Trophoblast cell (in vitro differentiated cells and primary cell): ENCODE results near the gene NONO.

Experiments
- DNase-seq, 2 donors: peaks; one replicate each; pipeline ENCODE4 v3.0.0-alpha.2; 2016
- H2AFZ ChIP-seq: 2 replicates; pipeline ENCODE4 v1.6.1; 2013; ENCODE audit warnings: low read length, moderate library complexity, mild to moderate bottlenecking; ENCODE audit not compliant: insufficient read depth, poor library complexity
- H2AK5ac ChIP-seq: 2 replicates; pipeline ENCODE4 v1.6.1; 2013; ENCODE audit warnings: mild to moderate bottlenecking, low read length
- H2BK120ac ChIP-seq: 2 replicates; pipeline ENCODE4 v1.6.1; 2013; ENCODE audit warnings: low read length, mild to moderate bottlenecking, moderate library complexity; ENCODE audit not compliant: insufficient read depth, poor library complexity
- H2BK12ac ChIP-seq: 2 replicates; pipeline ENCODE4 v1.6.1; 2013; ENCODE audit warnings: mild to moderate bottlenecking, low read length, moderate library complexity
- H2BK5ac ChIP-seq: 2 replicates; pipeline ENCODE4 v1.6.1; 2013; ENCODE audit warnings: low read length, low read depth, moderate library complexity, mild to moderate bottlenecking; ENCODE audit not compliant: poor library complexity
- H3K14ac ChIP-seq: 2 replicates; pipeline ENCODE4 v1.6.1; 2013; ENCODE audit warnings: mild to moderate bottlenecking, low read length
- H3K18ac ChIP-seq: 2 replicates; pipeline ENCODE4 v1.6.1; 2013; ENCODE audit warnings: mild to moderate bottlenecking, low read length
- H3K23ac ChIP-seq: 2 replicates; pipeline ENCODE4 v1.6.1; 2013; ENCODE audit warnings: low read length
- H3K27ac ChIP-seq: 2 replicates; pipeline ENCODE4 v1.5.1; 2013; ENCODE audit warnings: low read depth, mild to moderate bottlenecking, inconsistent platforms, low read length, moderate library complexity
- H3K27me3 ChIP-seq: 2 replicates; pipeline ENCODE4 v1.6.1; 2013; ENCODE audit warnings: inconsistent platforms, mild to moderate bottlenecking, low read length, moderate library complexity; ENCODE audit not compliant: insufficient read depth
- H3K36me3 ChIP-seq, 2 experiments: 1 replicate in 1 of 2; 2 replicates in 1 of 2; pipeline ENCODE4 v1.6.1; 2013; ENCODE audit warnings: low read length in 2 of 2, mild to moderate bottlenecking in 2 of 2, moderate library complexity in 1 of 2; ENCODE audit not compliant: insufficient read depth in 2 of 2, control insufficient read depth in 1 of 2
- H3K4ac ChIP-seq: 2 replicates; pipeline ENCODE4 v1.6.1; 2013; ENCODE audit warnings: low read depth, mild to moderate bottlenecking, low read length, moderate library complexity
- H3K4me1 ChIP-seq, 2 experiments: 1 replicate in 1 of 2; 2 replicates in 1 of 2; pipeline ENCODE4 v1.6.1; 2013; ENCODE audit warnings: low read length in 2 of 2, mild to moderate bottlenecking in 2 of 2, moderate library complexity in 1 of 2; ENCODE audit not compliant: insufficient read depth in 2 of 2, control insufficient read depth in 1 of 2
- H3K4me2 ChIP-seq: 2 replicates; pipeline ENCODE4 v1.6.1; 2013; ENCODE audit warnings: inconsistent platforms, mild to moderate bottlenecking, low read length, moderate library complexity
- H3K4me3 ChIP-seq: 2 replicates; pipeline ENCODE4 v1.5.1; 2013; ENCODE audit warnings: mild to moderate bottlenecking, low read depth, low read length, inconsistent platforms
- H3K79me1 ChIP-seq: one replicate; pipeline ENCODE4 v1.6.1; 2013; ENCODE audit warnings: low read length
- H3K79me2 ChIP-seq: 2 replicates; pipeline ENCODE4 v1.6.1; 2013; ENCODE audit warnings: low read length, mild to moderate bottlenecking; ENCODE audit not compliant: control insufficient read depth, insufficient read depth, poor library complexity
- H3K9ac ChIP-seq: 2 replicates; pipeline ENCODE4 v1.6.1; 2013; ENCODE audit warnings: mild to moderate bottlenecking, low read length
- H3K9me3 ChIP-seq: 2 replicates; pipeline ENCODE4 v1.6.1; 2013; ENCODE audit warnings: low read depth, mild to moderate bottlenecking, control low read depth, inconsistent platforms, low read length; ENCODE audit not compliant: insufficient read depth
- H4K12ac ChIP-seq: 2 replicates; pipeline ENCODE4 v1.6.1; 2013; ENCODE audit warnings: low read depth, mild to moderate bottlenecking, low read length, moderate library complexity
- H4K8ac ChIP-seq: 2 replicates; pipeline ENCODE4 v1.6.1; 2013; ENCODE audit warnings: low read depth, mild to moderate bottlenecking, low read length, moderate library complexity
- H4K91ac ChIP-seq: one replicate; pipeline ENCODE4 v1.6.1; 2013; ENCODE audit warnings: low read depth, mild to moderate bottlenecking, low read length, moderate library complexity
- WGBS: extraction: QIAGEN DNeasy Blood & Tissue Kit; methylation state at CpG from one replicate; pipeline ENCODE4 v1.1.7; 2013; ENCODE audit warnings: missing lambda C conversion rate; ENCODE audit not compliant: insufficient read length, insufficient coverage; ENCODE audit errors: extremely low coverage; 5-methylcytosine and 5-hydroxymethylcytosine counted together

The NONO gene

DNA sequence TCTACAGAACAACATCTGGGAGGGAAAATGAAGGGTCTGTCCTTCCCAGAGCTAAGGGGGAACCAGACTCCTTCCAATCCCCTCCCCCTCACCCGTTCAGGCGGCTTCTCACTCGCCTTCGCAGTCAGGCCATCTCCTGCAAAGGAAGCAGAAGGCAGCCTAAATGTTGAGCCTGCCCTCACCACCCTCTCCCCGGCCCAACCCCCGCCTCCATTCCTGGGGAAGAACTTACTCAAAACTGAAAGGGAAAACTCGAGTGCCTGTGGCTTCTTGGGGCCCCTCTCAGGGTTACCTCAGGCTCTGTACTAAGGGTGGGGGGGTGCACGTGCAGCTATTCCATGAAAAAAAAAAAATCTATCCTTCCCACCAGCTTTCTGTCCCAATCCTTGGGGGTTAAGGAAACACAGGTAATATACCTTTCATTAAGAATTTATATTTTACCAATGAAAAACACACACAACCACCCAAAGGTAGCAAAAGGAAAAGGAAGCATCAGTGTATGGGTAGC, 31.9 kb upstream of the NONO start:
- H3K36me3 ChIP-seq: peaks cover 38 to 41% of the 10 kb centered on the region in 2 experiments
- no peak overlapping the region for H2BK120ac ChIP-seq
- H2AK5ac ChIP-seq: no peak overlapping the region
- H3K79me1 ChIP-seq: peaks cover 9% of the 10 kb centered on the region
- no peak overlapping the region for H3K18ac ChIP-seq
- no peak overlapping the region for H4K8ac ChIP-seq
- no peaks in the 10 kb centered on the region for H3K9me3 ChIP-seq
- H3K4ac ChIP-seq: no peak overlapping the region
- H2BK5ac ChIP-seq: no peak overlapping the region
- no peak overlapping the region for H3K4me3 ChIP-seq
- H3K9ac ChIP-seq: no peak overlapping the region
- no peak overlapping the region for H3K14ac ChIP-seq
- H3K4me1 ChIP-seq: peaks cover 6 to 9% of the 10 kb centered on the region in 2 experiments
- DNase-seq: no peak
- H3K79me2 ChIP-seq: peaks cover 2% of the 10 kb centered on the region
- no peaks in the 10 kb centered on the region for H3K27me3 ChIP-seq
- no CpG with 5 or more reads among the region's 8 CpGs for WGBS
- no peak overlapping the region for H3K27ac ChIP-seq
- H2AFZ ChIP-seq: no peak overlapping the region
- no peak overlapping the region for H4K91ac ChIP-seq
- no peak overlapping the region for H2BK12ac ChIP-seq
- H3K4me2 ChIP-seq: peak overlapping the region; percentile 68
- no peak overlapping the region for H4K12ac ChIP-seq
- H3K23ac ChIP-seq: no peak overlapping the region

DNA sequence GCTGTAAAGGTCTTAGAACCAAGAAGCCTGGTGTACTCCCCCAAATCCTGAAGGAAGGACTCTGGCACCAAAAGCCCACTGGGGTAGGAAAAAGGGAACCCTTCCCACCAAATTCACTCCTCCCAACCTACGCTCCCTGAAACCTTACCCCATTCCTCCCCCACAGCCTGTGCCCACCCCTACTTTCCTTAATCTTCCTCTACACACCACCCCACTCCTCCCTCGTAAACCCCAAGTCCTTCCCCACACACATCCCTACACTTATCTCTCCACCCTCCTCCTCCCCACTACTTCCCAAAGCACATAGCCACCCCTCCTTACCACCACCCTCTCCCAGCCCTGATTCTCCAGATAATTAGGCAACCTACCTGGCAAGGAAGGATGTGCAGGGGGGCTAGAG, 31.2 kb upstream of the NONO start:
- Histone ChIP-seq H3K9ac (no peak overlapping the region), H3K4me2 (peak overlapping the region; percentile 68), H2AFZ (no peak overlapping the region), H3K4me1 (peaks cover 6 to 9% of the 10 kb centered on the region in 2 experiments), H4K12ac (no peak overlapping the region), H3K23ac (no peak overlapping the region), H3K14ac (no peak overlapping the region), H3K36me3 (peaks cover 36% of the 10 kb centered on the region in 2 experiments), H3K9me3 (no peaks in the 10 kb centered on the region), H3K27me3 (no peaks in the 10 kb centered on the region), H3K79me1 (peaks cover 9% of the 10 kb centered on the region), H2BK5ac (no peak overlapping the region), H3K27ac (no peak overlapping the region), H4K91ac (no peak overlapping the region), H3K4me3 (no peak overlapping the region), H3K18ac (no peak overlapping the region), H4K8ac (no peak overlapping the region), H2BK12ac (no peak overlapping the region), H3K4ac (no peak overlapping the region), H2BK120ac (no peak overlapping the region), H3K79me2 (peaks cover 2% of the 10 kb centered on the region), H2AK5ac (no peak overlapping the region)
- 100% methylated on average over 1 of the region's 2 CpGs for whole genome bisulfite sequencing
- DNase-seq: no peak

DNA sequence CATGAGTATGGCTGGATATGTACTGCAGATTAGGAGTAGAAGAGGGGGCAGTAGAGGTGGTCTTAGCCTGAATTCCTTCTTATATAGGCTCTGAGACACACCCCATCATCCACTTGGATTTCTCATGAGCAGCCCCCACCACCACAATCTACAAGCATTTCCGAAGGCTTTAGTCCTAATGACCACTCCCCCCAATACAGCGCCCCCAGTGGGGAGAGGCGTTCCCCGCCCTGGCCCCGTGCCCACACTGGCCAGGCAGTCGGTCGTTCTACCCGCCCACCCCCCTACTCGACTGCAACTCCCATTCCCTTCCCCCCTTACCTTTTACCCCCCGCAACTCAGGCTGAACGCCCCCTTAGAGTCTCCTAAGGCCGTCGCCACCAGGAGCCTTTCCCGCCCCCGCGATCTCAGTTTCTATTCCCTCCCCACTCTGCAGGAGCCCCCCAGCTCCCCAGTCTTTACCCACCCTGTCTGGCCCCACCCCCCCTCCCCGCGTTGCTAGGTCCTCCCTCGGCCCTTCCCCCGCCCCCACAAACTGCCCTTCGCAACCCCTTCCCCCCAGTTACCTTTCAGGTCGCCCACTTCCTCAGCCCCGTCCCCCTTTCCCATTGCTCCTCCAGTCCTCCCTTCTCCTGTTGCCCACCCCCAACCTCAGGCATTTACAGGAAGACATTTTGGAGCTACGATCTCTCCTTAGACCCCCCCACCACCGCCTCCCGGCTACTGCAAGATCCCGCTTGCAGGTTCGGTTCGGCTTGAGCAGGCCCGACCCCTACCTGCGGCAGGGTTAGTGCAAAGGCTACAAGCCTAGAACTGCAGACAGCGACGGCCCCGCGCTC, 30.0 kb upstream of the NONO start:
- Histone ChIP-seq H2BK5ac (peak overlapping the region; percentile 58), H3K23ac (no peak overlapping the region), H3K14ac (peak overlapping the region; percentile 72), H3K27ac (peak overlapping the region; percentile 32), H3K27me3 (no peaks in the 10 kb centered on the region), H3K36me3 (peaks cover 24% of the 10 kb centered on the region in 2 experiments), H2AK5ac (peak overlapping the region; percentile 15), H3K9ac (peak overlapping the region; percentile 80), H3K18ac (peak overlapping the region; percentile 22), H3K79me2 (peaks cover 2% of the 10 kb centered on the region), H3K9me3 (no peaks in the 10 kb centered on the region), H4K91ac (peak overlapping the region; percentile 77), H3K4me3 (peak overlapping the region; percentile 79), H4K8ac (peak overlapping the region; percentile 70), H3K4me1 (peaks cover 6 to 9% of the 10 kb centered on the region in 2 experiments), H3K79me1 (peaks cover 9% of the 10 kb centered on the region), H3K4ac (peak overlapping the region; percentile 53), H2BK120ac (peak overlapping the region; percentile 30), H2AFZ (peak overlapping the region; percentile 61), H3K4me2 (peak overlapping the region; percentile 68), H4K12ac (peak overlapping the region; percentile 39), H2BK12ac (no peak overlapping the region)
- DNase-seq: peak in 1 of 2 donors; percentile 21
- WGBS: no CpG with 5 or more reads among the region's 35 CpGs

DNA sequence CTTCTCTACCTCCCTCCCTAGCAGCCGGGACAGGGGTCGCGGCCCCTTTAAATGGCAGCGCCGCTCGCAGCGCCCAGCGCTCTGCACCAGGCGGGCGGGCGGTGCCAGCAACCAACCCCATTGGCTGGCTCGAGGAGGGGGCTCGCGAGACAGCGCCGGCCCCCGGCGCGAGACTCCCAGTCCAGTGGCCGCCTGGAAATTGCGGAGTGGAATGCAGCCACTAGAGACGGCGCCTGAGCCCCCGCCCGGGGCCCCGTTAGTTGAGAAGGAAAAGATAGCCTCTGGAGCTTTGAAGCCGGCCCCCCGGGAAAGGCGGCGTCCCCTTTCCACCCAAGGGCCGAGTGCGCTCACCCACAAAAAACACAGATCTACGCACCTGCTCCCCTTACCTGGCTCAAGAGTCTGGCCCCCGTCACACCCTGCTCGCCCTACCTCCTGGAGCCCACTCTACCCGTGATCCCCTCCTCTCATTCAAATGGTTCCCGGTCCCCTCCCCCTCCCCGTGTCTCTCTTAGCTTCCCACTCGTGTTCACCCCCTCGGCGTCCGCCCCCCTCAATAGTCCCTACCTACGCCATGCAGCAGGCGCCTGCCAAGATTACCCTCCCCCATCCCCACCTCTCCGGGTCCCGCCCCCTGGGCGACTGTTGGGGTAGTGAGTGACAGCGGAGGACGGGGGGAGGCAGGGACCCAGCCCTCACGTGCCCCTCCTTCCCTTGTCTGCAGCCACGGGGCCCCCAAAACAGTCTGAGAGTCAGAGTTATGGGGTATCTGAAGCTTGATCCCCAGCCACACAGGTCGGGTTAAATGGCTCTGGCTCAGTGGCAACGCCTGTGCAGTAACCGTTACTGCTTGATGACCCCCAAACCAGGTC, 29.1 kb upstream of the NONO start, which contains the start of gene ZMYM3:
ZMYM3 (minus strand) TSS at position 49 of the 872 bp plus-strand sequence. CDS start 885 bp downstream, outside the sequence.
- Histone ChIP-seq H3K36me3 (peaks cover 17 to 18% of the 10 kb centered on the region in 2 experiments), H3K79me1 (peaks cover 9% of the 10 kb centered on the region), H3K27me3 (no peaks in the 10 kb centered on the region), H3K79me2 (peaks cover 2% of the 10 kb centered on the region), H2BK12ac (peak within 1 kb of the TSS; percentile 35), H2BK120ac (peak within 1 kb of the TSS; percentile 62), H3K14ac (peak within 1 kb of the TSS; percentile 92), H3K18ac (peak within 1 kb of the TSS; percentile 77), H3K9me3 (no peaks in the 10 kb centered on the region), H3K27ac (peak within 1 kb of the TSS; percentile 72), H3K4me3 (peak within 1 kb of the TSS; percentile 79), H4K91ac (peak within 1 kb of the TSS; percentile 77), H4K8ac (peak within 1 kb of the TSS; percentile 91), H3K4me1 (peaks cover 6 to 9% of the 10 kb centered on the region in 2 experiments), H2BK5ac (peak within 1 kb of the TSS; percentile 69), H3K23ac (no peak within 1 kb of the TSS), H4K12ac (peak within 1 kb of the TSS; percentile 75), H2AK5ac (peak within 1 kb of the TSS; percentile 15), H2AFZ (peak within 1 kb of the TSS; percentile 61), H3K4ac (peak within 1 kb of the TSS; percentile 53), H3K4me2 (peak within 1 kb of the TSS; percentile 94), H3K9ac (peak within 1 kb of the TSS; percentile 80)
- peak; percentile 70 to 77 for DNase-seq
- no CpG with 5 or more reads among the region's 54 CpGs for WGBS
